GM21390 (cell line): ENCODE results near the gene PSME1.
A peak's percentile ranks its signal among the peaks of the same experiment; 100 is the strongest.

Experiments
- ATAC-seq: cut with Tn5 transposase; IDR thresholded peaks from one replicate; pipeline ENCODE4 v1.9.1; 2021; ENCODE audit not compliant: unreplicated experiment

The PSME1 gene

GRCh38 chr14:24167469-24168114 is 31.6 kb downstream of the PSME1 start:
- no peak for ATAC-seq

GRCh38 chr14:24171422-24172260 is 35.6 kb downstream of the PSME1 start, which contains the start of gene REC8:
Gene REC8 (plus strand): TSS chr14:24172080. CDS start chr14:24172553, 473 bp downstream.
- peak; percentile 84 for ATAC-seq

- no peak for ATAC-seq
Observed at GRCh38 chr14:24172261-24172860, 36.4 kb downstream of the PSME1 start.

- ATAC-seq = no peak
Observed at GRCh38 chr14:24172871-24173281, 36.9 kb downstream of the PSME1 start.

GRCh38 chr14:24176599-24176998 is 40.6 kb downstream of the PSME1 start:
- ATAC-seq = no peak

- no peak for ATAC-seq
Observed at GRCh38 chr14:24177041-24177825, 41.2 kb downstream of the PSME1 start.

- no peak for ATAC-seq
Observed at GRCh38 chr14:24177891-24178290, 41.9 kb downstream of the PSME1 start.

GRCh38 chr14:24178399-24179178 is 42.6 kb downstream of the PSME1 start:
- no peak for ATAC-seq

- ATAC-seq = no peak
Observed at GRCh38 chr14:24179294-24179960, 43.4 kb downstream of the PSME1 start.

GRCh38 chr14:24179961-24180796 is 44.2 kb downstream of the PSME1 start:
- no peak for ATAC-seq

- ATAC-seq = no peak
Observed at GRCh38 chr14:24181371-24182077, 45.5 kb downstream of the PSME1 start.

GRCh38 chr14:24182110-24182882 is 46.3 kb downstream of the PSME1 start:
- no peak for ATAC-seq

GRCh38 chr14:24183014-24183481 is 47.1 kb downstream of the PSME1 start:
- no peak for ATAC-seq

GRCh38 chr14:24184104-24184970 is 48.3 kb downstream of the PSME1 start:
- ATAC-seq = no peak

GRCh38 chr14:24185026-24185425 is 49.0 kb downstream of the PSME1 start:
- ATAC-seq = no peak

- no peak for ATAC-seq
Observed at GRCh38 chr14:24185741-24186140, 49.7 kb downstream of the PSME1 start.
